PFSK-1 (cell line): ENCODE measurements around the gene KIAA0319L.

ENCODE experiments used
- FOXP2 ChIP-seq: optimal IDR thresholded peaks from 2 replicates; pipeline ENCODE3; 2011; ENCODE audit warnings: borderline replicate concordance, control low read depth, inconsistent platforms; ENCODE audit not compliant: insufficient read depth; ENCODE audit errors: extremely low read length, extremely low read depth
- POLR2AphosphoS5 ChIP-seq: IDR thresholded peaks from 2 replicates; pipeline ENCODE4 v1.6.1; 2012; ENCODE audit warnings: low read depth, mild to moderate bottlenecking, control low read depth, low read length, moderate library complexity
- REST ChIP-seq, 2 experiments: IDR thresholded peaks; 2 replicates each; pipeline versions ENCODE4 v1.6.1 to v1.8.0; 2011 to 2012; ENCODE audit warnings: low read depth in 2 of 2, low read length in 2 of 2, control low read depth in 1 of 2, inconsistent platforms in 1 of 2, mild to moderate bottlenecking in 1 of 2, moderate library complexity in 1 of 2; ENCODE audit not compliant: insufficient read depth in 1 of 2
- SIN3A ChIP-seq: IDR thresholded peaks from 2 replicates; pipeline ENCODE4 v1.6.1; 2012; ENCODE audit warnings: mild to moderate bottlenecking, low read length, moderate library complexity, borderline replicate concordance; ENCODE audit not compliant: insufficient read depth
- TAF1 ChIP-seq: IDR thresholded peaks from 2 replicates; pipeline ENCODE4 v1.6.1; 2012; ENCODE audit warnings: low read length, control low read depth, borderline replicate concordance; ENCODE audit not compliant: insufficient read depth

Gene KIAA0319L

GRCh38 chr1:35531368-35531767 is 25.8 kb downstream of the KIAA0319L start:
- TF ChIP-seq SIN3A, result no peak
- no peak for TF ChIP-seq FOXP2
- TF ChIP-seq REST (IDR thresholded peaks at IDR 0.05; ENCODE audit: insufficient read depth in 1 of 2, low read depth in 2 of 2, low read length in 2 of 2), result no peak

GRCh38 chr1:35530946-35531345 is 26.3 kb downstream of the KIAA0319L start:
- TF ChIP-seq REST (IDR thresholded peaks at IDR 0.05; ENCODE audit: insufficient read depth in 1 of 2, low read depth in 2 of 2, low read length in 2 of 2), result no peak
- TF ChIP-seq FOXP2, result no peak
- no peak for TF ChIP-seq TAF1
- no peak for TF ChIP-seq SIN3A
- TF ChIP-seq POLR2AphosphoS5, result no peak

- TF ChIP-seq POLR2AphosphoS5 (no peak), TAF1 (no peak), REST (IDR thresholded peaks at IDR 0.05; ENCODE audit: insufficient read depth in 1 of 2, low read depth in 2 of 2, low read length in 2 of 2) (no peak), FOXP2 (no peak), SIN3A (no peak)
Observed at GRCh38 chr1:35530168-35530567, 27.0 kb downstream of the KIAA0319L start.

GRCh38 chr1:35524106-35524505 is 33.1 kb downstream of the KIAA0319L start:
- TF ChIP-seq FOXP2 (no peak), SIN3A (no peak), REST (IDR thresholded peaks at IDR 0.05; ENCODE audit: insufficient read depth in 1 of 2, low read depth in 2 of 2, low read length in 2 of 2) (no peak), TAF1 (no peak)

GRCh38 chr1:35519432-35519831 is 37.8 kb downstream of the KIAA0319L start:
- TF ChIP-seq TAF1, result no peak
- TF ChIP-seq SIN3A, result no peak
- no peak for TF ChIP-seq REST (IDR thresholded peaks at IDR 0.05; ENCODE audit: insufficient read depth in 1 of 2, low read depth in 2 of 2, low read length in 2 of 2)
- no peak for TF ChIP-seq POLR2AphosphoS5
- no peak for TF ChIP-seq FOXP2
